ENCODE measurements around the gene QSOX1.

Gene QSOX1

DNA sequence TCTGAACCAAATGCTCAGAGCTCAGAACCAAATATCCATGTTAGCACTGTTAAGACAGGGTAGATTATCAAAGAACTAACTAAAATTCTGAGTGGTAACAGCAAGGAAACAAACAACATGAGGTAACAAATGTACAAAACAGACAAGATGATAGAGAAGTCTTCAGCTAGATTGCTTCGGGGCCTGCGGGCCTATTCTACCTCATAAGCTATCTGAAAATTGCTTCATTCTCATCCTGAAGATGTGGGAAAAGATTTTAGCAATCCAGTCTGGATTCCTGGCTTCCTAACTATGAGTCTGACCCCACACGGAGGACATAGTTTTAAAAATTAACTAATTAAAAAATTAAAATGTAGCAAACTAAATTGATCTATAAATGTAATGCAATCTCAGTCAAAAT lies 9.2 kb upstream of the QSOX1 start:
- DNase-seq (ENCODE audit: low read depth): no peak

DNA sequence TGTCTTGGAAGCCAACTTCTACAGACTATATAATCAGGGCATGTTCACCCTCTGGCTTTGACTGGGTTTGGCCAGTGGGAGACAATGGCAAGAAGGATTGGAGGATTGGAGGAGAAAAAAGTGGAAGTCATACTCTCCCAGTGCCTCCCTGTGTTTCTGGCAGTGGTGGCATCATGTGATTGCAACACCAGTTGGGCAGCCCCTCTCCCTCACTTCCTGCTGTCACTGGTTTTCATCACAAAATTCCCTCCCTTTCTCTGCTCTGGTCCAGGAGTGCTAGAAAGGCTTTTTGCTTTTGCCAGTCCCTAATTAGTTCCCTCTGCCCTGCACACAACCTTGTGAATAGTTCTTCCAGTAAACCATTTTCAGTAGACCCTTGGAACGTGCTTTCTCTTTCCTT lies 3.7 kb upstream of the QSOX1 start:
- no peak for DNase-seq (ENCODE audit: low read depth)

DNA sequence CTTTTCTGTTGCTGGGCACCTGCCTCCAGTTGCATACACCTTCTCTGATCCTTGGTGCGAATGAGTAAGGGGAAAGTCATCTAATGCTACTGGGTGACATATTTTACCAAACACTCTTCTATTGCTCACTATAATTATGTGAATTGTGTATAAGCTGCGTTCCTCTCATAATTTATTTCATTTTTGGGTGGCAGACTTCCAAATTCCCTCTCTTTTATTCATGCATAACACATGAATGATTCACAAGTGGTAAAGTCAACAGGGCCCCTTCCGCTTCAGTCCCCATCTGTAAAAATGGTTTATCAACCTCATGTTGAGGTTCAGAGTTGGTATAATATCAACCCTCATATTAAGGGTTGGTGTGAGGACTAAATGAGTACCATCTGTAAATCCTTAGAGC lies 3.2 kb upstream of the QSOX1 start:
- DNase-seq (ENCODE audit: low read depth): no peak

DNA sequence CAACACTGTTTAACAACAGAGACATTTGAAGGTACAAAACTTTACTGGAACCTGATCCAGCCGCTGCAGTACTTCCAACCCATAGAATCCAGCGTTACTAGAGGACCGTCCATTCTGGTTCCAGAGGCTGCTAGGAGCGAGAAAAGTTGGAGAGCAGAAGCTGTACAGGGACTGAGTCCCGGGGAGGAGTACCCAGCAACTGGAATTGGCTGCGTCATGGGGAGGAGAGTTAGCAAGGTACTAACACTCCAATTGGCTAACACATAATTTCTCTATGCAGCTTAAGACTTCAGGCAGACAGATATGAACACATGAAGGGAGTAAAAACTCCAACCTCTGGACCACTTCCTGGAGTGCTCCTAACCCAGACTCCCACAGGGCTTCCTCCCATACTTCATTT lies 2.1 kb upstream of the QSOX1 start:
- DNase-seq (ENCODE audit: low read depth): no peak

DNA sequence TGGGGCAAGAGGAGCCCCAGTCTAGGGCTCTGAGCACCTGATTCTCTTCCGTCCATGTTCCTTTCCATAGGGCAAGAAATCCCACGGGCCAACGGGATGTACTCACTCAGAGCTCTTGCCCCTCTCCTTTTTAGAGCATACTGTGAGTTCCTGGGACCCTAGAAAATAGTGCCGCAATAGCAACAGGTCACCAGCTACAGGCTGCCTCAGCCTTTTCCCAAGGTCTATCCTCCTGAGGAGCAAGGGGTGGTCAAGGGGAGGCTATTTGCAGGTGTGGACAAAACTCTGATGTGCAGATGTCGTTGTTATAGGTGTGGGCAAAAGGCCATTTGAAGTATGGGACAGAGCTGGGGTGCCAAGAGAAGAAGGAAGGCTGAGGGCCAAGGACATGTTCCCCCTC lies 1.6 kb upstream of the QSOX1 start:
- DNase-seq (ENCODE audit: low read depth): no peak

DNA sequence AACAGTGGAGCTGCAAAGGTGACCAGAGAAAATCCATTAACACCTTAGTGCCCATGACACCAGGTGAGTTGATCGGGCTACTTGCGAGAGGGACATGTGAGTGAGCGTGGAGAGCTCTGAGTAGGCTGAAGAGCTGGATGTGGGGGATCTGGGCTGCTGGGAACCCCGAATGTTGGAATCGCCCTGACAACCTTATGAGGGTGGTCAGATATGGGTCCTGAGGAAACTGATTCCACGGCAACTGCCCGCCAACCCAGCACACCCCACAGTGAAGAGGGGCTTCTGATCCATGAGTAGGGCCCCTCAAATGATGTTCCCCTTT lies 705 bp upstream of the QSOX1 start:
- DNase-seq (ENCODE audit: low read depth): no peak

DNA sequence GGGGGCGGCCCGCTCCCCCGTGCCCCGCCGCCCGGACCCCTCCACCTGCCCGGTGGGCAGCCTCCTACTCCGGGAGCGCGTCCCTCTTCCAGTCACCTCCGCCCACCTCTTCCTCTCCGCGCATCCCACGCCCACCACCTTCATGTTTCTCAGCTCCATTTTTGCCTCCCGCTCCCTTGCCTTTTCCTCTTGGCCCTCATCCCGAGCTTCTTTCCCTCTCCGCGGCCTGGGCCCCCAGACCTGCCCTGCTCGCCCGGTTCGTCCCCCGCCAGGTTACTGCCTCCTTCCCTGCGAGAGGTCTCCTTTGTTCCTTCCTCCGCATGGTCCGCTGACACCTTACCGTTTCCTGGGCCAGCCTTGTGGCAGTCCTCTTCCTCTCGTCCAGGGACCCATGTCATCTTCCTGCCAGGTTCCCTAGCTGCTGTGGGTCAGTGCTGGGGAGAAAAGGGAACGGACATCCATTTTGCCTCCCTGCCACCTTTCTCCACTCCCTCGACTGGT lies 563 bp downstream of the QSOX1 start:
- DNase-seq (ENCODE audit: low read depth): peak; percentile 22

DNA sequence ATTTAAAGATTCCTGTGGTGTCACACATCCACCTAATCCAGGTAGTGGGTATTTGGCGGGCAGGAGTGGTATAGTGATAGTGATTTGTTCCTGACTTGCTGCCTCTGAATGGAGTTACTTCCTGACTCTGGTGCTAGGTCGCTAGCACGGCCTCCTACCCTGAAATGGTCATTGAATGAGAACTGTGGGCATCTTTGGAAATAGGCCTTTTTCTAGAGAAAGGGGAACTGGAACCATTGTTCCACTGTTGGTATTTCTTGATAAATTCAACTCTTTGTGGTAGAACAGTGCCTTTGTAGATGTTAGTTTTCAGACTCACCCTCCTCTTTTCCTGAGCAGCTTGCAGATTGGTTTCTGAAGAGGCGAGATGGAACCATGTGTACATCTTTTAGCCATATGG lies 1.5 kb downstream of the QSOX1 start:
- no peak for DNase-seq (ENCODE audit: low read depth)

DNA sequence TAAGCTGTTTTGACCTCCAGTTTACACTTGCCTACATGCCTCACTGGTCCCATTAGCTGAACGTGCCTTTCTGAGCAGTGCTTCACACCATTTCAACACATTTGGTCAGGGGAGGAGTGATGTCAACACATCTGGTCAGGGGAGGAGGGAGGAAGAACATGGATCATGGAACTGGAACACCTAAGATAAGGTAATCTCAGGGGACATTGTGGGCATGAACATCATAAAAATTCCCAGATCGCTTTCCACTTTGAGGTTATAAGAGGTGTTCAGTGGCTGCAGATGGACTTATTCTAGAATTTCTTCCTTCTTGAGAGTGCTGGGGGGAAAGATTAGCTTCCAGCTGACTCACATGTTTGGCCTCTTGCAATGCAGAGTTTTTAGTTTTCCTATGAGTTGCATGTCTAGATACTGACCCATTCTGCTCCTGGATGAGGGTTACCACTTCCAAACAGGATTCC lies 2.0 kb downstream of the QSOX1 start:
- no peak for DNase-seq (ENCODE audit: low read depth)

DNA sequence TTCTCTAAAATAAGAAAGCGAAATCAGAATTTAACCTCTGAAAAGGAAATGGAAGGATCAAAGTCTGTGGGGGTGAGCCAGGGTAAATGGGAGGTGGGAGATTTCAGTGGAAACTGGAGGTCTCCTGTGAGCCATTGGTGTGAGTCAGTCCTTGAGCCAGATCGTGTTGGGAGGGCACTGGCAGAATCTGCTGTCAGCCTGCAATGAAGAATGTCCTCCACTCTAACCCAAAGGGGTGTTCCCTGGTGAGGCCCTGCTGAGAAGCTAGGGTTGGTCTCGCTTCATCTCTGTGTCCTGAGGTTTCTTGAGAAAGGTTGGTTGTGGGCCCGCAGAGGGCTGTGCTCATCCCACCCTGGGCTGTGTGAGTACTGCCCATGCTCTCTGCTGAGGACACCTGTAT lies 2.4 kb downstream of the QSOX1 start:
- DNase-seq (ENCODE audit: low read depth): no peak

DNA sequence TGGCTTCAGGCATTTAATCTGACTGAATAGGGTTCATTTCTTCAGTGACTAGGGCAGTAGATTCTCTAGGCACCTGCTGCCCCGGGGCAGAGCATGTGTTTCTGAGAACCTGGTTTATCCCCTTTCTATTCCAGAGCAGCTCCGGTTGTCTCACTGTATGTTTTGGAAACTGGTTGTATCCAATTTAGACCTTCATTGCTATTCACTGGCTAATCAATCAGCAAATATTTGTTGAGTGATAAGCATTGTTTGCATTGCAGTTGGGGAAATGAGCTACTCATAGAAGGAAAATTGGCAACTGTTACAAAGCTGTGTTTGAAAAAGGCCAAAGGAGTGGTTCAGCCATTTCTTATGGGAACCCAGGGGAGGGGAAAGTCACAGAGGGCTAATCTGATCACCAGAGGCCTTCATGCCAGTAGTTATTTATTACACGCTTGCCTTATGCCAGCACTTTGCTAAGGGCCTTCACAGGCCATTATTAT lies 2.9 kb downstream of the QSOX1 start:
- DNase-seq (ENCODE audit: low read depth): no peak

DNA sequence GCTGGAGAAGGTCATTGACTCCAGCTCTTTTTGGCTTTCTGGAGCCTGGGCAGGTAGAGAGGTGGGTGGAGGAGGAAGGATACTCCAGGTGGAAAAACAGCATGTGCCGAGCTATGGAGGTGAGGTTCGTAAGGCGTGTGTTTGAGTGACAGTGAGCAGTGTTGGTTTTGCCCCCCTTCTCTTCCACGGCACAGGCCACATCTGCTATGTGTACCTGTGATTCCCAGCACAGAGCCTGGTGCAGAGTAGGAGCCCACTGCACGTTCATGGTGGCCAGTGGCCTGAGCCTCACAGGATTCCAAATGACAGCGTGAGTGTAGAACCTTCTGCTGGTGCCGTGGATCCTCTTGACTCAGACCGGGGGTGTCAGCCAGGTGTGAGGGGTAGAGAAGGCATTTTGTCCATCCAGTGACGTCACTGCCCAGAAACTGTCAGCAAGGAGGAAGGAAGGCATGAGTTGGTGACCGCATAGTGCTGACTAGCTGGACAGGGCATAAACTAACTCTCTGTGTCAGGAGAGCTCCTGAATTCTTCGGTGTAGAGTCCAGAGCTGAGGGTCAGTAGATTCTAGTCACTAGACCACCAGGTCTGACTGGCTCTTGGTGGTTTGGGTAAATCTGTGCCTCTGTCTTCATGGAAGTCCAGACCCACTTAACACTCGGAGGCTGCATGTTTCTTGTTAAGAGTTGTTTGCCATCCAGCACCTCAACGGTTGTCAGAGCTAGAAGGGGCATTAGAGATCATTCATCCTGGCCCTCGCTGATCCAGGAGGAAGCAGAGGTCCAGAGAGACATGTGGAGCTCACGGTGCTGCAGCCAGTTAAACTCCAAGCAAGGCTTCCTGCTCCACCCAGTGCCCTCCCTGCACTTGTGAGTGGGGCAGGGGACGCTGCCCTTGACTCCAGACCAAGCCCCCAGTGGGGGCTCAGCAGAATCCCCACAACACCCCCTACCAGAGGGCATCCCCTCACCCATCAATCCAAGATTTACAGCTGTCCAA lies 3.8 kb downstream of the QSOX1 start:
- no peak for DNase-seq (ENCODE audit: low read depth)

DNA sequence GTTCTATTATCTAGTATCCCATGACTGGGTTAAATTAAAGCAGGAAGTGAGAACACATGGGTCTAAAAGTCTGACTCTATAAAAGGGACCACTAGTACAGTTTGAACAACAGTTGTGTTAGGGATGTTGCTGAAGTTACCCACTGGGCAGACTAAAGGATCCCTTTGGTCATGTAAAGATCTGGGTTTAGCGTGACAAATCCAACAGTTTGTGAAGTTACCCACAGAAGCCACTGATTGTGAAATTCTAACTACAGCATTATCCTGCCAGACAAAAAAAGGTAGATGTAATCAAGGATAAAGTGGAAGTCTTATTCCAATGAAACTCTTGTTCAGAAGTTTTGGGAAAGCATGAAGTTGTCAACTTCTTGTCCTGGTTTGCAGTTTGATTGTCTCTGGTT lies 5.7 kb downstream of the QSOX1 start:
- no peak for DNase-seq (ENCODE audit: low read depth)

DNA sequence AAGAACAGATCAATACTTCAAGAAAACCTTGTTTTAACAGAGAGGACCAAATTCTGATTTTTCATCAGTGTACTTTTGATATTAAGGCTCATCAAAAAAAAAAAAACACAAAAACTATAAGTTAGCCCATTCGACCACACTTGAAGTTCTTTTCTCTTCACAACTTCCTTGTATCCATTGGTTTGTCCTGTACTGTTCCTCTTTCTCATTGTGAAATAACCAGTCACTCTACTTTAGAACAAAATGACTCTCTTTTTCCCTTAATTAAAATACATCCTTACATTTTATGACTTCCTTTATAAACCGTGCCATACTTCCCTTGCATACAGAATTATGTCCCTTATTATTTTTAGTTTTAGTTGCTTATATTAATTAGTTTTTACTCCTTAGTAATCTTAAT lies 8.4 kb downstream of the QSOX1 start:
- DNase-seq (ENCODE audit: low read depth): no peak

DNA sequence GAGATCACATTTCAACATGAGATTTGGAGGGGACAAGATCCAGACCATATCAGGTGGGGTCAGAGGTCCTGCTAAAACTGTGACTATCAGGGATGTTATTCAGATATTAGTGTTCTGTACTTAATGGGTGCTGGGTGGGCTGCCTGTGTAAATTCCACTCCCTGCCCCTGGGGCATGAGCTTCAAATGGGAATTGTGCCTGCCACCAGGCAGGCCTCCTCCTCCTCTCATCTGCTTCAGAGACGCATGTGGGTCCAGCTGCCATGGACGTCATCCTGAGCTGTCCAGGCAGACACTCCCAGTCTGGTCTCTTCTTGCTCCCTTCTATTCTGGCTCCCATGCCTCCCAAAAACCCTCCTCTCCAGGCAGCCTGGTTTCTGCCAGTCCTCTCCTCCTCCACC lies 10.4 kb downstream of the QSOX1 start:
- no peak for DNase-seq (ENCODE audit: low read depth)

DNA sequence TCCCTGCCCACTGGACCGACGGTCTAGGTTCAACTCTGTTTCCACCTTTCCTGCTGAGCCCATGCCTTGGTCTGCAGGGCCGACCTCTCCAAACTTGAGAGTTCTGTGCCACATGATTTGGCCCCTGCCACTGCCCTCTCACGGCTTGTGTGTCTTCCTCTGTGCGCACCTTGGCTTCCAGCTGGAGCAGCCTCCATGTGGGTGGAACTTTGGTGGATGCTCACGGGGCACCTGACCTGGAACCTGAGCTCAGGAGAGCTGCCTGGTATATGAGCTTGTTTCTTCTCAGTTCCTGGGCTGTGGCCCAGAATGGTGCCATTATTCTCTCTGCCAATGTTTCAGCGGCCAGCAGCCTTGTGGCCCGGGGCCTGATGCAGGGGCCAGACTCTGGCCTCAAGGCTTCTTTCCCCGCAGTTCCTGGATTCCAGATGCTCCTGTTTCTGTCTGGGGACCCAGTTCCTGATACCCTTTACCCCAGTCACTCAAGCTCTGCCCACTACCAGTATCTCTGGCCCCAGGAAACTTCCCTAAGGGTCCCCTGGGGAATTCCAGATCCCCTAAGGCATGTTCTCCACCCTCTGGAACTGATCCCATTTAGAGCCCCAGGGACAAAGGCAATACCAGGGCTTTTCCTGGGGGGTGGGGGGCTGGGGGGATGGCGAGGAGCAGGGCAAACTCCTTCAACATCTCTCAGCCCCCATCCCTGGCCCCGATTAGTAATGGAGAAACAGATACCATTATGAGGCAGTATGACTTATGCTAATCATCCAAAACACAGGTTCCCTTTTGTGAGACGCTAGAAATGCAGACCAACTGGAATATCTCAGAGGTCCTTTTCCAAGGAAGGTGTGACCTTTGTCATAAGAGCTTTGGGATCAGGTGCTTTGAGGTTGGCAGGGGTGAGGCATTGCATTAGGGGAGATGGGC lies 11.1 kb downstream of the QSOX1 start:
- no peak for DNase-seq (ENCODE audit: low read depth)

DNA sequence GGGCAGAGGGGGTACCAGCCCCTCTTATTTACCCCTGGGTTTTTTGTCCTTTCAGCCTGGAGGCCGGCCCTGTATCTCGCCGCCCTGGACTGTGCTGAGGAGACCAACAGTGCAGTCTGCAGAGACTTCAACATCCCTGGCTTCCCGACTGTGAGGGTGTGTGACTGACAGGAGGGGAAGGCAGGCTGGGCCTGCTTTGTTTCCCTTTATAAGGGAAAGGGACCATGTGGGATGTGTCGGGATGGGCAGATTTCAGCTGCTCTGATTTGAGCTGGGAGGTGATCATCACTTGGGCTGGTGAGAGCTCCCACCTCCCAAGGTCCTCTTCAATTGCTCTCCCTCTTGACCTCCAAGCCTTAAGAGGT lies 11.7 kb downstream of the QSOX1 start:
- no peak for DNase-seq (ENCODE audit: low read depth)

DNA sequence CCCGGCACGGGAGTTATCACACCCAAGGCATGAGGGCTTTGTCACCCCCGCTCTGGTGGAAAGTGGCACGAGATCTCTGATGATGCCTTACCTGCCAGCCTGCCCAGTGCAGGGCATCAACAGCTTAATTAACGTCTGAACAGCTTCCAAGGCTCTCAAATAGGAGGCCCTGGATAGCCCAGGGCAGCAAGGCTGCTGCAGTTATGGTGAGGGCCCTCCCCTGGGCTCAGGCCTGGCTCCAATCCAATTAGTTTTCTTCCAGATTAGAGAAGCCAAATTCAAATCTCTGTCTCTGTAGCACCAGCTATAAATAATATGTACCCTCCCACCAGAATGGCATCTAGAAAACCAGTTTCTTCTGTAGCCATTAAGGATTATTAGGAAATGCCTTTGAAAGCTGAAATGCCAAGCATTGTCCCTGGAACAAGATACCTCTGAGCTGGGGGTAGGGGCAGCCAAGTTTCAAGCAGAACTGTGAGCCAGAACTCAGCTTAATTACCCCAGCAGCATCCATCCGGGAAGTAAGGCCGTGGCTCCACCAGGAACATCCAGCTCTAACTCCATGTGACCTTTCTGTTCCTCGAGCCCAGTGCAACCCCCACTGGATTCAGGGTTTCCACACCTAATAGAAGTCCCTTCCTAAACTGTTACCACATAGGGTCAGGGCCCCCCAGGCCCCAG lies 12.5 kb downstream of the QSOX1 start:
- DNase-seq (ENCODE audit: low read depth): no peak

DNA sequence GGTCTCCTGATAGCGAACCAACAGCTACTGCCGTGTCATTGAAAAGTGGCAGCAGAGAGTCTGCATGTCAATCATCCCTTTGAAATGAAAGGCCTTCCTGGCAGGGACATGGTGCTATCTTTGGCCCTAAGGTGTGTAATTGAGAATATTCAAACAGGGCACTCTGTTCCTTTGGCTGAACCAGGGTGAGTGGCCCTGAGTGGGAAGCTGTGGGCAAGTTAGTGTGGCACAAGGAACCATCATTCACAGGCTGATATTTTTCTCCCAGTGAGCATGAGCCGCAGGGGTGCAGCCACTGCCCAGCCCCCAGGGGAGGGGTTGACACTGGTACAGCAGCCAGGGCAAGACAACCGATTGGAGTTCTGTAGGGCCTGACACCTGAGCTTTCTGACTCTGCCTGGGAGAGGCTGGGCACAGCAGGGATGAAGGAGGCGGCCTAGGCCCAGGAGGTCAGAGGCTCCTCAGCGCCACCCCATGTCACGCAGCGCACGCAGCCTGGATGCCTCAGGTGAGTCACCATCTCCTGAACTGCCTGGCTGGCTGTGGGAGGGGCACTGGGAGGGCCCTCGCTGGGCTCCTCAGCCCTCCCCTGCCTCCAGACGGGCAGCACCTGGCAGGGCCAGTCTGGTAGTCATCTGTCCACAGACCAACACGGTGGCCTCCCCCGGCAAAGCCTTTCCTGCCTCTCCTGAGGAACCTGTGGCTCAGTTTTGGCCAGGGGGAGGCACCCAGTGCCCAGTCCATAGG lies 13.2 kb downstream of the QSOX1 start:
- DNase-seq (ENCODE audit: low read depth): no peak

DNA sequence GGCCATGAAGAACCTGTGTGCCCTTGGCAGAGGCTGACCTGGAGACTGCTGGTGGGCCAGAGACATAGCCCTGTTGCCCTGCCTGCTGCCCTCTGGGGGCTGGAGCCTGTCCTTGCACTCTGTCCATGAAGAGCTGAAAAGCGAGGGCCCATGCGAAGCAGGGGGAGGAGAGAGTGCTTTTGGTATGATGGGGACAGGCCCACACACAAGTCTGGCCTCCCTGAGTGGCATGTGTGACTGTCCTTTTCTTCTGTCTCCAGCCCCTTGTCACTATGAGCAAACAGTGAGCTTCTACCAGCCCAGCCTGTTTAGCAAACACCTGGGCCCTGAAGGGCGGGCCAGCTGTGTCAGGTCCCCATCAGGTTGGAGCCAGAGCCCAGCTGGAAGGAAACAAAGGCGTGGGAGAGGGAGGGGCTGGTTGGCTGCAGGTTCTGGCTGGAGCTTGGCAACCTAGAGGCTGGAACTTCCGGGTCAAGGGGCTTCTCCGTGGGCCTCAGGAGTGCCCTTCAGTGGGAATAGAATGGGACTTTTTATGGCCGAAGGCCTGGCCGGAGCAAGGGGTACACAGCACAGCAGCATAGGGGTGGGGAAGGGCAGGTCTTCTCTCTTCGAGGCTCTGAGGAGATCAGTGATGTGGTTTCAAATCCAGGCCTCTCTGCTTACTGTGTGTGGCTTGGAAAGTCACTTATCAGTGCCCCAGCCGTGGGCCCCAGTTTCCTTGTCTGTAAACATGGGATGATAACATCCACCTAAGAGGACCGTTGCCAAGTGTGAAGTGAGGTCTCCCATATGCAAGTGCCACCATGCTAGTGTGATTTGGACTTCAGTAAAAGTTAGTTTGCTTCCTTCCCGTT lies 14.3 kb downstream of the QSOX1 start:
- no peak for DNase-seq (ENCODE audit: low read depth)
